HepG2 (cell line): ENCODE data around the gene BABAM2. TPM values are rescaled to one million over a fixed set of nuclear protein-coding genes. Genes with fewer than 3 reads are reported as not detected.
A peak's percentile ranks its signal among the peaks of the same experiment; 100 is the strongest.

Experiments used
- ATAC-seq: fragments of 200-7000 bp; cut with Tn5 transposase; 3 replicates; pipeline ENCODE4 v1.9.1; 2020; ENCODE audit warnings: mild to moderate bottlenecking, moderate library complexity
- BruUV-seq: library from RNA; stranded (reverse); fragments of 400-500 nt; replicated peaks from 2 replicates; lab custom pipeline; 2021; lab: Mats Ljungman, UMichigan
- CTCF ChIA-PET: fragments of 300-600 bp; formaldehyde crosslinking; extraction: SDS; loops from one replicate; lab custom pipeline; 2021; ENCODE audit warnings: low total read pairs, inconsistent platforms, low intra/inter-chr PET ratio; lab: Yijun Ruan, JAX
- POLR2A ChIA-PET: fragments of 350-600 bp; sonication (Branson Sonifier 250); formaldehyde crosslinking; loops from one replicate; lab custom pipeline; 2020; ENCODE audit warnings: antibody characterized with exemption, inconsistent platforms; lab: Yijun Ruan, JAX
- DNase-seq: peaks from one replicate; pipeline ENCODE4 v3.0.0-alpha.2; 2015; ENCODE audit warnings: low spot score
- FAIRE-seq: peaks from 3 replicates; lab custom pipeline; 2011; peaks lifted over from hg19 to GRCh38; lab: Jason Lieb, UNC
- H2AFZ ChIP-seq: one replicate; pipeline ENCODE4 v1.6.1; 2011; ENCODE audit warnings: low read length, inconsistent platforms
- H3K27ac ChIP-seq: fragments of 300-600 bp; 3 replicates; pipeline ENCODE4 v1.8.0; 2011; ENCODE audit warnings: mixed run types, mild to moderate bottlenecking, mixed read lengths, low read length, inconsistent platforms; ENCODE audit not compliant: insufficient read depth; ENCODE audit errors: extremely low read length
- H3K27me3 ChIP-seq, 2 experiments: fragments of 200-600 bp in 1 of 2; 2 replicates in 1 of 2; 3 replicates in 1 of 2; pipeline versions ENCODE4 v1.6.0 to v1.8.0; 2011; ENCODE audit warnings: low read length in 2 of 2, mild to moderate bottlenecking in 2 of 2, moderate library complexity in 2 of 2, inconsistent platforms in 1 of 2; ENCODE audit not compliant: insufficient read depth in 2 of 2, control insufficient read depth in 1 of 2
- H3K36me3 ChIP-seq, 2 experiments: fragments of 200-600 bp in 1 of 2; replicated peaks in 1 of 2; 2 replicates in 1 of 2; 3 replicates in 1 of 2; pipeline versions ENCODE4 v1.5.1 to v1.8.0; 2011; ENCODE audit warnings: low read length in 2 of 2, inconsistent platforms in 1 of 2; ENCODE audit not compliant: insufficient read depth in 2 of 2, control insufficient read depth in 1 of 2
- H3K4me1 ChIP-seq: 2 replicates; pipeline ENCODE4 v1.5.1; 2012; ENCODE audit warnings: low read length, inconsistent platforms; ENCODE audit not compliant: insufficient read depth
- H3K4me2 ChIP-seq: 2 replicates; pipeline ENCODE4 v1.6.0; 2011; ENCODE audit warnings: low read depth, low read length, inconsistent platforms
- H3K4me3 ChIP-seq, 3 experiments: fragments of 200-600 bp in 1 of 3; sonication (generic), shearing (Covaris generic) in 1 of 3; replicated peaks in 1 of 3; 2 replicates each; pipeline ENCODE4 v1.5.1; 2011 to 2016; ENCODE audit warnings: low read length in 3 of 3, inconsistent platforms in 2 of 3, low read depth in 2 of 3, mild to moderate bottlenecking in 2 of 3, control low read depth in 1 of 3, mixed read lengths in 1 of 3; ENCODE audit not compliant: insufficient read depth in 1 of 3
- H3K79me2 ChIP-seq: one replicate; pipeline ENCODE4 v1.6.1; 2011; ENCODE audit warnings: low read length, inconsistent platforms; ENCODE audit not compliant: insufficient read depth
- H3K9ac ChIP-seq: 2 replicates; pipeline ENCODE4 v1.6.0; 2011; ENCODE audit warnings: mild to moderate bottlenecking, low read depth, low read length, inconsistent platforms; ENCODE audit not compliant: insufficient read depth
- H3K9me3 ChIP-seq: 2 replicates; pipeline ENCODE4 v1.5.1; 2012; ENCODE audit warnings: mild to moderate bottlenecking, low read length
- H4K20me1 ChIP-seq: 2 replicates; pipeline ENCODE4 v1.6.0; 2011; ENCODE audit warnings: inconsistent platforms, mild to moderate bottlenecking, low read length, moderate library complexity; ENCODE audit not compliant: insufficient read depth
- FOXO1 ChIP-seq: sonication (generic); formaldehyde crosslinking; IDR thresholded peaks from 2 replicates; pipeline ENCODE4 v1.4.0; 2020; ENCODE audit warnings: missing genetic modification reagents
- JUNB ChIP-seq: sonication (generic); formaldehyde crosslinking; IDR thresholded peaks from 2 replicates; pipeline ENCODE4 v1.8.0; 2022; ENCODE audit warnings: missing genetic modification reagents, mild to moderate bottlenecking, borderline replicate concordance
- KMT2B ChIP-seq: IDR thresholded peaks from 2 replicates; pipeline ENCODE4 v1.6.1; 2016; ENCODE audit warnings: missing genetic modification reagents, missing compliant biosample characterization
- NCOA1 ChIP-seq: sonication (generic); formaldehyde crosslinking; IDR thresholded peaks from 2 replicates; pipeline ENCODE4 v1.9.0; 2021; ENCODE audit warnings: missing genetic modification reagents
- NR2C2 ChIP-seq: sonication (generic); formaldehyde crosslinking; IDR thresholded peaks from 2 replicates; pipeline ENCODE4 v1.4.0; 2020; ENCODE audit warnings: missing genetic modification reagents, mild to moderate bottlenecking, moderate library complexity, borderline replicate concordance
- ZFX ChIP-seq: sonication (generic); formaldehyde crosslinking; IDR thresholded peaks from 2 replicates; pipeline ENCODE4 v1.4.0; 2020; ENCODE audit warnings: mild to moderate bottlenecking, low read depth, missing genetic modification reagents, moderate library complexity
- ZIK1 ChIP-seq: sonication (generic); formaldehyde crosslinking; IDR thresholded peaks from 2 replicates; pipeline ENCODE4 v1.5.0; 2020; ENCODE audit warnings: mild to moderate bottlenecking, low read depth, missing genetic modification reagents, borderline replicate concordance
- ZNF292 ChIP-seq: sonication (generic); formaldehyde crosslinking; IDR thresholded peaks from 2 replicates; pipeline ENCODE4 v1.8.1; 2022; ENCODE audit warnings: mild to moderate bottlenecking, low read depth, missing genetic modification reagents, borderline replicate concordance
- ZNF3 ChIP-seq: IDR thresholded peaks from 2 replicates; pipeline ENCODE4 v1.7.0; 2017; ENCODE audit warnings: inconsistent platforms
- WGBS: methylation state at CpG from one replicate; pipeline ENCODE4 v1.1.6; 2017; ENCODE audit warnings: low lambda C conversion rate; 5-methylcytosine and 5-hydroxymethylcytosine counted together
- in situ Hi-C: cut with HindIII; loops from 2 replicates; pipeline ENCODE4 v1.10.0; 2017; ENCODE audit warnings: low pct_unique_long_range_greater_than_20kb; ENCODE audit not compliant: extremely low pct_ligation_motif_present
- intact Hi-C: fragments of 100-400 bp; cut with micrococcal nuclease; formaldehyde crosslinking; loops from one replicate; pipeline ENCODE4 v1.10.0; 2022; ENCODE audit not compliant: unreplicated experiment
- polyA plus RNA-seq, 8 experiments: library from polyadenylated mRNA; depleted of rRNA in 3 of 8; stranded (reverse) in 7 of 8; unstranded in 1 of 8; fragments of >200 nt; fragmentation: Illumina TruSeq in 4 of 8; extraction: Trizol in 4 of 8; gene quantifications; 2 replicates each; pipeline versions ENCODE4 v1.2.1 to v1.2.3, GENCODE V29; 2011 to 2016; ENCODE audit warnings: low read depth in 4 of 8, missing spikeins in 1 of 8, mixed read lengths in 1 of 8; ENCODE audit not compliant: insufficient read depth in 1 of 8
- total RNA-seq, 5 experiments: library from RNA; depleted of rRNA; stranded (reverse); fragments of >200 nt; fragmentation: Illumina TruSeq; extraction: Trizol; gene quantifications; 2 replicates each; pipeline ENCODE4 v1.2.3, GENCODE V29; 2016; ENCODE audit warnings: low read depth in 1 of 5
- TF ChIP-seq, protein P1 (sequence below): sonication (generic); formaldehyde crosslinking; conservative IDR thresholded peaks from 2 replicates; pipeline ENCODE4 v1.5.0; 2020; ENCODE audit warnings: missing genetic modification reagents
- TF ChIP-seq, protein P2 (sequence below): sonication (generic); formaldehyde crosslinking; IDR thresholded peaks from 2 replicates; pipeline ENCODE4 v1.8.0; 2022; ENCODE audit warnings: missing genetic modification reagents, mild to moderate bottlenecking, moderate library complexity, borderline replicate concordance

Gene BABAM2
- total and polyA plus RNA-seq, 2 of the 13 experiments (the other 11 are each of a cell fraction or from before 2014, with no cell fraction given), result 24.9 to 28.0 TPM

DNA sequence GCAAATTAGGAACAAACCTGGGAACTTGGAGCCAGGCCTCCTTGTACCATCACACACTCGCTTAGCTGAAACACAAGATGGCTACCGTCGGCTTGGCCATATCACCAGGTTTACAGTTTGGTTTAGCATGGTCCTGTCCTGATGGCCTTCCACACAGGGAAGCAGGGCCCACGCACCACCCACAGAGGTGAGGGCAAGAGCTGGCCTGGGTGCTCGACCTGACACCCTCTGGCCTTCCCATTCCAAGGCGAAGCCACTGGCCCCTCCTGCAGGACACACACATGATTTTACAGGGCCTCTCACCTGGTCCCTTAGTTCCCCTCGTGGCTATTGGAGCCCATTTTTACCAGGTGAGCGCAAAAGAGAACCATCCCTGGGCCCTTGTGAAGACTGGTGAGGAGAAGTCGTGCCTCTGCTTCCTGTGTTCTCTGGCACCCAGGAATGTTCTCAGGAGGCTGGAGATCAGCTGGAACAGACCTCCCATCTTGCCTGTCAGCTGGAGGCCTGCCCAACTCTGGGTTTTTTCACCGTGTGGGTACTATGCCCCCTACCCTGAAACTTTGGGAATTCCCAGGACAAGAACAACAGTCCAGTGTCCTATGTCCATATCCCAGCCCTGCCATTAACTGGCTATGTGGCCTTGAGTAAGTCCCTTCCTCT lies 449.1 kb downstream of the BABAM2 start:
- TF ChIP-seq ZFX (CRISPR knock-in tag), result 0 out of 2 replicates have a peak, but pooled peaks have one; percentile 28
- TF ChIP-seq, protein P1, sequence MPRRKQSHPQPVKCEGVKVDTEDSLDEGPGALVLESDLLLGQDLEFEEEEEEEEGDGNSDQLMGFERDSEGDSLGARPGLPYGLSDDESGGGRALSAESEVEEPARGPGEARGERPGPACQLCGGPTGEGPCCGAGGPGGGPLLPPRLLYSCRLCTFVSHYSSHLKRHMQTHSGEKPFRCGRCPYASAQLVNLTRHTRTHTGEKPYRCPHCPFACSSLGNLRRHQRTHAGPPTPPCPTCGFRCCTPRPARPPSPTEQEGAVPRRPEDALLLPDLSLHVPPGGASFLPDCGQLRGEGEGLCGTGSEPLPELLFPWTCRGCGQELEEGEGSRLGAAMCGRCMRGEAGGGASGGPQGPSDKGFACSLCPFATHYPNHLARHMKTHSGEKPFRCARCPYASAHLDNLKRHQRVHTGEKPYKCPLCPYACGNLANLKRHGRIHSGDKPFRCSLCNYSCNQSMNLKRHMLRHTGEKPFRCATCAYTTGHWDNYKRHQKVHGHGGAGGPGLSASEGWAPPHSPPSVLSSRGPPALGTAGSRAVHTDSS (CRISPR knock-in tag), result no peak
- Histone ChIP-seq H3K9me3 (no peaks in the 10 kb centered on the region), H3K9ac (no peak overlapping the region), H3K79me2 (no peaks in the 10 kb centered on the region), H3K27ac (no peak overlapping the region), H3K4me1 (peaks cover 34% of the 10 kb centered on the region), H3K36me3 (no peaks in the 10 kb centered on the region), H3K4me3 (no peak overlapping the region), H4K20me1 (no peaks in the 10 kb centered on the region), H3K4me2 (no peak overlapping the region), H3K27me3 (no peaks in the 10 kb centered on the region), H2AFZ (no peak overlapping the region)
- 91% methylated on average over 10 of the region's 10 CpGs for WGBS
- FAIRE-seq, result no peak
- no TSS peak for BruUV-seq
- POLR2A ChIA-PET, result no interaction called here
- intact Hi-C loops, result no loop called here
- DNase-seq, result no peak
- CTCF ChIA-PET, result no interaction called here
- no peak for ATAC-seq
- in situ Hi-C loops, result no loop called here

DNA sequence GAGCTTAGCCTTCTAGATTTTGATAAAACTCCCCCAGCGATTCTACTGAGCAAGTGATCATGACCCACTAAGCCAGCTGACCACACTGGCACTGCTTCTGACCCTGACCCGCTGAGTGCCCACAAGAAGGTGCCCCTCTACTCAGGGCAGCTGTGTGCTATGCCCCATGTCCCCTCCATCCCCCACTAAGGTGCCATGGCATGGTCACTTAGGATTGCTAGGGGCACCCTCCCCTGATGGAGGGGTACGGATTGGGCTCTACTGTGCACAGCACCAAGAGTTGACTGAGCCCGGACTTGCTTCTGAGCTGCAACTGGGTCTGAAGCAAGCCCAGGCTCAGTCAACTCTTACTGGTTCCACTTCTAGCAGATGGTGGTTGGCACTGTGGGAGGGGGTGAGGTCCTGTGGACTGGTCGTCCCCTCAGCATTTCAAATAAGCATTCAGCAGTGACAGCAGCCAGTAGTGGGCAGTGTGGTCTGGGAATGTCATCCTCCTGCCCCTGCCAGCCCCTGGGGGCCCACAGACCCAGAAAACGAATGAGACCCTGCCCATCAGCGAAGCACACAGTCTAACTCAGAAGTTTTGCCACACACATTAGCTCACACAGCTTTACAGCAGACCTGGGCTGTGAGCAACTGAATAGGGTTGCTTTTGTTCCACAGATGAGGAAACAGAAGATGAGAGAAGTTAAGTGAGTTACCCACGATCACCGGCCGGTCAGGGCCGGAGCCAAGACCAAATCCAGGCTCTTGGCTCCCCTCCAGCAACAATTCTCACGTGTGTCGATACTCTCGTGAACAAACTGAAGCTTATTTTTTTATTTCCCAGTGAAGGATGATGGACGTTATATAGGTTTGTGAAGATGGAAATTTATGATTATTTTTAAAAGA lies 450.0 kb downstream of the BABAM2 start:
- intact Hi-C loops, result no loop called here
- ChIA-PET CTCF (interaction anchor here (1.3 kb wide), 1 partner anchor 112 kb away, joined by 4 read pairs; no protein-coding TSS in a partner anchor), POLR2A (no interaction called here)
- no peak for DNase-seq
- Histone ChIP-seq H3K27ac (no peak overlapping the region), H3K4me3 (no peak overlapping the region), H3K27me3 (no peaks in the 10 kb centered on the region), H3K4me1 (peaks cover 34% of the 10 kb centered on the region), H3K9ac (no peak overlapping the region), H3K79me2 (no peaks in the 10 kb centered on the region), H2AFZ (no peak overlapping the region), H3K4me2 (no peak overlapping the region), H3K36me3 (no peaks in the 10 kb centered on the region), H3K9me3 (no peaks in the 10 kb centered on the region), H4K20me1 (no peaks in the 10 kb centered on the region)
- BruUV-seq, result no TSS peak
- in situ Hi-C loops, result no loop called here
- no peak for FAIRE-seq
- peak; percentile 11; the same call in 1 of the 3 replicates for ATAC-seq
- 78% methylated on average over 14 of the region's 15 CpGs for WGBS
- TF ChIP-seq ZNF292 (CRISPR knock-in tag) (no peak), FOXO1 (CRISPR knock-in tag) (no peak), NCOA1 (CRISPR knock-in tag) (no peak), KMT2B (no peak), JUNB (CRISPR knock-in tag) (no peak), NR2C2 (CRISPR knock-in tag) (no peak), ZNF3 (CRISPR knock-in tag) (no peak), ZIK1 (CRISPR knock-in tag) (no peak)
- TF ChIP-seq, protein P2, sequence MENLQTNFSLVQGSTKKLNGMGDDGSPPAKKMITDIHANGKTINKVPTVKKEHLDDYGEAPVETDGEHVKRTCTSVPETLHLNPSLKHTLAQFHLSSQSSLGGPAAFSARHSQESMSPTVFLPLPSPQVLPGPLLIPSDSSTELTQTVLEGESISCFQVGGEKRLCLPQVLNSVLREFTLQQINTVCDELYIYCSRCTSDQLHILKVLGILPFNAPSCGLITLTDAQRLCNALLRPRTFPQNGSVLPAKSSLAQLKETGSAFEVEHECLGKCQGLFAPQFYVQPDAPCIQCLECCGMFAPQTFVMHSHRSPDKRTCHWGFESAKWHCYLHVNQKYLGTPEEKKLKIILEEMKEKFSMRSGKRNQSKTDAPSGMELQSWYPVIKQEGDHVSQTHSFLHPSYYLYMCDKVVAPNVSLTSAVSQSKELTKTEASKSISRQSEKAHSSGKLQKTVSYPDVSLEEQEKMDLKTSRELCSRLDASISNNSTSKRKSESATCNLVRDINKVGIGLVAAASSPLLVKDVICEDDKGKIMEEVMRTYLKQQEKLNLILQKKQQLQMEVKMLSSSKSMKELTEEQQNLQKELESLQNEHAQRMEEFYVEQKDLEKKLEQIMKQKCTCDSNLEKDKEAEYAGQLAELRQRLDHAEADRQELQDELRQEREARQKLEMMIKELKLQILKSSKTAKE (CRISPR knock-in tag), result no peak
